Vagina (tissue), 2 donors: ENCODE results near the gene TMPRSS2. TPM values are rescaled to one million over a fixed set of nuclear protein-coding genes. Genes with fewer than 3 reads are reported as not detected.

Source experiments
- DNase-seq, 2 donors: peaks; one replicate each; pipeline ENCODE4 v3.0.0-alpha.2; 2017; ENCODE audit errors: extremely low spot score in 2 of 2
- H3K27ac ChIP-seq: fragments of 200-600 bp; sonication (generic); one replicate; pipeline ENCODE4 v1.5.1; 2019
- H3K27me3 ChIP-seq: fragments of 200-600 bp; sonication (generic); one replicate; pipeline ENCODE4 v1.5.1; 2019
- H3K36me3 ChIP-seq, 2 donors: fragments of 200-600 bp; sonication (generic); one replicate each; pipeline ENCODE4 v1.5.1; 2017 to 2019
- H3K4me1 ChIP-seq: fragments of 200-600 bp; sonication (generic); one replicate; pipeline ENCODE4 v1.5.1; 2019
- H3K4me3 ChIP-seq, 2 donors: fragments of 200-600 bp; sonication (generic); 1 replicate in 1 of 2; 2 replicates in 1 of 2; pipeline ENCODE4 v1.5.1; 2016 to 2019
- H3K9me3 ChIP-seq: fragments of 200-600 bp; sonication (generic); one replicate; pipeline ENCODE4 v1.5.1; 2019
- CTCF ChIP-seq, 3 experiments: fragments of 450-650 bp in 2 of 3; fragments of 200-600 bp in 1 of 3; sonication (generic) in 1 of 3; IDR thresholded peaks; one replicate each; pipeline ENCODE4 v1.5.1; 2017 to 2019; ENCODE audit warnings: antibody characterized with exemption in 3 of 3, mild to moderate bottlenecking in 2 of 3, moderate library complexity in 2 of 3
- POLR2A ChIP-seq, 2 donors: fragments of 450-650 bp; IDR thresholded peaks; one replicate each; pipeline ENCODE4 v1.6.1; 2017; ENCODE audit warnings: antibody characterized with exemption in 2 of 2, mild to moderate bottlenecking in 2 of 2, moderate library complexity in 2 of 2
- POLR2AphosphoS5 ChIP-seq, 2 donors: sonication (generic); formaldehyde crosslinking; IDR thresholded peaks; one replicate each; pipeline ENCODE4 v1.9.0; 2017; ENCODE audit warnings: antibody characterized with exemption in 2 of 2, mild to moderate bottlenecking in 2 of 2, low read depth in 1 of 2; ENCODE audit not compliant: insufficient read depth in 1 of 2
- intact Hi-C: fragments of 100-400 bp; cut with DNase I; formaldehyde crosslinking; loops from one replicate; pipeline ENCODE4 v1.15.1; 2023
- total RNA-seq: library from RNA; depleted of rRNA; stranded (reverse); fragments of >200 nt; gene quantifications from one replicate; pipeline ENCODE4 v1.2.3, GENCODE V29; 2016

Gene TMPRSS2
- total RNA-seq, 1 donor from 2014 or later = 19.9 TPM

- H3K36me3 ChIP-seq = no peaks in the 10 kb centered on the region
- peaks cover 9% of the 10 kb centered on the region for H3K27me3 ChIP-seq
- H3K9me3 ChIP-seq = no peaks in the 10 kb centered on the region
- peaks cover 20% of the 10 kb centered on the region for H3K4me1 ChIP-seq
- TF ChIP-seq CTCF (IDR thresholded peaks at IDR 0.05) (no peak), POLR2A (IDR thresholded peaks at IDR 0.05) (no peak)
- H3K27ac ChIP-seq = no peak overlapping the region
- intact Hi-C loops = no loop called here
- H3K4me3 ChIP-seq = no peak overlapping the region
- DNase-seq = no peak
Observed at GRCh38 chr21:41510500-41510899, 2.5 kb upstream of the TMPRSS2 start.

- no peaks in the 10 kb centered on the region for H3K36me3 ChIP-seq
- H3K27me3 ChIP-seq = peaks cover 9% of the 10 kb centered on the region
- TF ChIP-seq CTCF (IDR thresholded peaks at IDR 0.05) (no peak), POLR2A (IDR thresholded peaks at IDR 0.05) (no peak), POLR2AphosphoS5 (IDR thresholded peaks at IDR 0.05; ENCODE audit: insufficient read depth in 1 of 2, low read depth in 1 of 2) (no peak)
- DNase-seq = no peak
- intact Hi-C loops = no loop called here
- H3K27ac ChIP-seq = no peak overlapping the region
- H3K4me3 ChIP-seq = no peak overlapping the region
- H3K9me3 ChIP-seq = no peaks in the 10 kb centered on the region
- peaks cover 20% of the 10 kb centered on the region for H3K4me1 ChIP-seq
Observed at GRCh38 chr21:41509733-41510132, 1.8 kb upstream of the TMPRSS2 start.

DNA sequence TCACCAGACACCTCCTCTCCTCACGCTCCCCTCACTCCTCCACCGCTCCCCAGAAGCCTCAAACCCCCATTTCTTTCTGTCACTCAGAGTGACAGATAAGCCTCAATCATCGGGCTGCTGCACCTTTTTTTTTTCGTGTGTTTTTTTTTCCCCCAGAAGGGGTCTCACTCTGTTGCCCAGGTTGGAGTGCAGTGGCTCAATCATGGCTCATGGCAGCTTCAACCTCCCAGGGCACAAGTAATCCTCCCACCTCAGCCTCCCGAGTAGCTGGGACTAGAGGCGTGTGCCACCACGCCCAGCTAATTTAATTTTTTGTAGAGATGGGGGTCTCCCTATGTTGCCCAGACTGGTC lies 1.2 kb upstream of the TMPRSS2 start:
- intact Hi-C loops = no loop called here
- H3K4me3 ChIP-seq = no peak overlapping the region
- no peak for DNase-seq
- H3K4me1 ChIP-seq = peaks cover 20% of the 10 kb centered on the region
- no peaks in the 10 kb centered on the region for H3K9me3 ChIP-seq
- no peaks in the 10 kb centered on the region for H3K36me3 ChIP-seq
- peaks cover 9% of the 10 kb centered on the region for H3K27me3 ChIP-seq
- TF ChIP-seq POLR2A (IDR thresholded peaks at IDR 0.05) (no peak), POLR2AphosphoS5 (IDR thresholded peaks at IDR 0.05; ENCODE audit: insufficient read depth in 1 of 2, low read depth in 1 of 2) (no peak), CTCF (IDR thresholded peaks at IDR 0.05) (no peak)
- no peak overlapping the region for H3K27ac ChIP-seq

GRCh38 chr21:41508415-41509144 lies 622 bp upstream of the TMPRSS2 start:
- intact Hi-C loops = no loop called here
- H3K4me1 ChIP-seq = peaks cover 20% of the 10 kb centered on the region

DNA sequence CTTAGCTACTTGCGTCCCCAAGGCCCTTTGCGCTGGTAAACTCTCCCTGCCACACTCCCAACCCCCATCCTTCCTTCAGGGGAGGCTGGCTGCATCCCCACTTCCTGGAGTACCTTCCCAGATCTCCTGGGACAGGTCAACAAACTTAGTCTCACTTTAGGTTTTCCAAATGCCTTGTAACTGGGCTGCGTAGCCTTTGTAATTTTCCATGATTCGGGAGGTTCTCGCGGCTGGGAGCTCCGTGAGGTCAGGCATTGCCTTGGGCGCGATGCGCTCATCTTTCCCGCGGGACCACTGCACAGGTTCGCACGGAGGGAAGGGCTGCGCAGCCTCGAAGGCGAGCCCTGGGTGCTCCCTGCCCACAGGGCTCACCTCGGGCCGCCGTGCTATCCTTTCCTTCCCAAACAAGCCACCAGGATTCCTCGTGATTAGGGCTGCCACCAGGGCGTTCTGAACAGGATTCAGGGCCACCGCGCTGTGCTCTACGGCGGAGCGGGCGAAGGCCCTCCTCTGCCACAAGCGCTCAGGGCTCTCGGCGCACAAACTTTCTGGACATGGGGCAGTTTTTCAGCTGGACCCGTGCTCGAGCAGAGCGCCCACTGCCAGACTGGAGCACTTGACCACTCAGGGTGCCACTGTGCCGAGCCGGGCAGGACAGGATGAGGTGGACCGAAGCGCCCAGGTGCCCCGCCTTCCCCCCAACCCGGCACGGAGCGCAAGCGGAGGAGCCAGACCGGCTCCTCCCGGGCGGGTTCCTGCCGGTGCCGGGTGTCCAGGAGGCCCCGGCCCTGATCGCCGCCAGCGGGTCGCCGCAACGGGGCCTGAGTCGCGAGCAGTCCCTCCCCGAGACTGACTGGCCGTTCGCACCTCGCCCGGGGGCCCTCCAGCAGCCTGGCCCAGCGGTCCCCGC lies 1.1 kb downstream of the TMPRSS2 start:
- TF ChIP-seq POLR2A (IDR thresholded peaks at IDR 0.05) = no peak
- peaks cover 20% of the 10 kb centered on the region for H3K4me1 ChIP-seq
- no peaks in the 10 kb centered on the region for H3K9me3 ChIP-seq
- intact Hi-C loops = no loop called here
- no peak overlapping the region for H3K27ac ChIP-seq
- no peaks in the 10 kb centered on the region for H3K36me3 ChIP-seq
- peak overlapping the region in 1 of 2 donors; percentile 35 for H3K4me3 ChIP-seq
- no peak for DNase-seq
- peaks cover 9% of the 10 kb centered on the region for H3K27me3 ChIP-seq

More at GRCh38 chr21:41508415-41509144, 622 bp upstream of the TMPRSS2 start:
- Histone ChIP-seq H3K36me3 (no peaks in the 10 kb centered on the region), H3K27me3 (peaks cover 9% of the 10 kb centered on the region), H3K4me3 (peak overlapping the region in 1 of 2 donors; percentile 35), H3K27ac (no peak overlapping the region), H3K9me3 (no peaks in the 10 kb centered on the region)
- no peak for TF ChIP-seq POLR2AphosphoS5 (IDR thresholded peaks at IDR 0.05; ENCODE audit: insufficient read depth in 1 of 2, low read depth in 1 of 2)
- no peak for DNase-seq
